CD8-positive, alpha-beta memory T cell (primary cell): Measurements from ENCODE around the gene SLC35E1. TPM values are rescaled to one million over a fixed set of nuclear protein-coding genes. Genes with fewer than 3 reads are reported as not detected.

Experiments
- CTCF ChIA-PET: fragments of 350-600 bp; sonication (Branson Sonifier 250); formaldehyde crosslinking; loops from one replicate; lab custom pipeline; 2021; ENCODE audit warnings: antibody characterized with exemption; lab: Charles Lee
- POLR2A ChIA-PET: fragments of 350-600 bp; sonication (Branson Sonifier 250); formaldehyde crosslinking; loops from one replicate; lab custom pipeline; 2021; ENCODE audit warnings: antibody characterized with exemption; lab: Charles Lee
- DNase-seq, 5 donors: peaks; one replicate each; pipeline versions ENCODE4 v3.0.0 to v3.0.0-alpha.2; 2020 to 2022; ENCODE audit warnings: mixed read lengths in 1 of 5
- H3K27ac ChIP-seq: one replicate; pipeline ENCODE4 v1.7.0; 2013; ENCODE audit warnings: low read depth, mild to moderate bottlenecking, low read length, moderate library complexity
- H3K27me3 ChIP-seq: 2 replicates; pipeline ENCODE4 v1.7.0; 2013; ENCODE audit warnings: low read length, mild to moderate bottlenecking; ENCODE audit not compliant: insufficient read depth, poor library complexity, severe bottlenecking
- H3K36me3 ChIP-seq: 2 replicates; pipeline ENCODE4 v1.7.0; 2013; ENCODE audit warnings: mild to moderate bottlenecking, low read length, moderate library complexity; ENCODE audit not compliant: insufficient read depth
- H3K4me1 ChIP-seq: 2 replicates; pipeline ENCODE4 v1.7.0; 2013; ENCODE audit warnings: mild to moderate bottlenecking, low read length, moderate library complexity; ENCODE audit not compliant: insufficient read depth
- H3K4me3 ChIP-seq: 2 replicates; pipeline ENCODE4 v1.7.0; 2013; ENCODE audit warnings: mild to moderate bottlenecking, low read length
- H3K9me3 ChIP-seq: 2 replicates; pipeline ENCODE4 v1.7.0; 2013; ENCODE audit warnings: mild to moderate bottlenecking, low read length
- H3K27ac Mint-ChIP-seq, 8 donors: one replicate each; pipeline ENCODE4 v1.8.0; 2020 to 2021; ENCODE audit warnings: mixed read lengths in 8 of 8, mild to moderate bottlenecking in 6 of 8, inconsistent platforms in 3 of 8, moderate library complexity in 3 of 8
- H3K27me3 Mint-ChIP-seq, 2 donors: one replicate each; pipeline ENCODE4 v1.8.0; 2020 to 2021; ENCODE audit warnings: mixed read lengths in 2 of 2, mild to moderate bottlenecking in 1 of 2, moderate library complexity in 1 of 2
- H3K36me3 Mint-ChIP-seq, 3 donors: one replicate each; pipeline ENCODE4 v1.8.0; 2020 to 2021; ENCODE audit warnings: mixed read lengths in 3 of 3, inconsistent platforms in 1 of 3, mild to moderate bottlenecking in 1 of 3
- H3K4me1 Mint-ChIP-seq, 3 donors: one replicate each; pipeline ENCODE4 v1.8.0; 2020 to 2021; ENCODE audit warnings: mixed read lengths in 3 of 3, inconsistent platforms in 1 of 3, mild to moderate bottlenecking in 1 of 3
- H3K4me3 Mint-ChIP-seq, 7 donors: one replicate each; pipeline ENCODE4 v1.8.0; 2020 to 2021; ENCODE audit warnings: mixed read lengths in 7 of 7, mild to moderate bottlenecking in 6 of 7, moderate library complexity in 4 of 7, inconsistent platforms in 2 of 7
- H3K9me3 Mint-ChIP-seq, 5 donors: one replicate each; pipeline ENCODE4 v1.8.0; 2020 to 2022; ENCODE audit warnings: mixed read lengths in 5 of 5, mild to moderate bottlenecking in 3 of 5, moderate library complexity in 2 of 5, inconsistent platforms in 1 of 5
- polyA plus RNA-seq: library from polyadenylated mRNA; unstranded; fragments of 300-500 nt; fragmentation: Illumina TruSeq; gene quantifications from one replicate; pipeline ENCODE4 v1.2.3, GENCODE V29; 2021
- total RNA-seq, 2 experiments: library from RNA; stranded (reverse); gene quantifications; one replicate each; pipeline ENCODE4 v1.2.3, GENCODE V29; 2021

The SLC35E1 gene
- total and polyA plus RNA-seq, 3 experiments from 2014 or later: 30.6 to 43.8 (median 41.9) TPM

- peaks cover 0 to 60% (median 10%) of the 10 kb centered on the region in 3 donors for H3K36me3 Mint-ChIP-seq
- POLR2A ChIA-PET: no interaction called here
- no peak overlapping the region for H3K4me3 ChIP-seq
- peaks cover 0 to 2% of the 10 kb centered on the region in 2 donors for H3K27me3 Mint-ChIP-seq
- peak overlapping the region in 2 of 7 donors; percentile 39 to 51 for H3K4me3 Mint-ChIP-seq
- no peak overlapping the region for H3K27ac ChIP-seq
- H3K27ac Mint-ChIP-seq: peak overlapping the region in 3 of 8 donors; percentile 42 to 74 (median 74)
- DNase-seq: no peak
- peaks cover 42% of the 10 kb centered on the region for H3K4me1 ChIP-seq
- no peaks in the 10 kb centered on the region for H3K9me3 ChIP-seq
- CTCF ChIA-PET: interaction anchor here (0.9 to 1.2 kb wide), 2 partner anchors 10 to 28 kb away, joined by 3 read pairs; no protein-coding TSS in a partner anchor
- no peaks in the 10 kb centered on the region for H3K27me3 ChIP-seq
- no peaks in the 10 kb centered on the region for H3K9me3 Mint-ChIP-seq
- peaks cover 15% of the 10 kb centered on the region for H3K36me3 ChIP-seq
- peaks cover 39 to 73% (median 50%) of the 10 kb centered on the region in 3 donors for H3K4me1 Mint-ChIP-seq
Measured at GRCh38 chr19:16577531-16577985, 5.3 kb upstream of the SLC35E1 start.

DNA sequence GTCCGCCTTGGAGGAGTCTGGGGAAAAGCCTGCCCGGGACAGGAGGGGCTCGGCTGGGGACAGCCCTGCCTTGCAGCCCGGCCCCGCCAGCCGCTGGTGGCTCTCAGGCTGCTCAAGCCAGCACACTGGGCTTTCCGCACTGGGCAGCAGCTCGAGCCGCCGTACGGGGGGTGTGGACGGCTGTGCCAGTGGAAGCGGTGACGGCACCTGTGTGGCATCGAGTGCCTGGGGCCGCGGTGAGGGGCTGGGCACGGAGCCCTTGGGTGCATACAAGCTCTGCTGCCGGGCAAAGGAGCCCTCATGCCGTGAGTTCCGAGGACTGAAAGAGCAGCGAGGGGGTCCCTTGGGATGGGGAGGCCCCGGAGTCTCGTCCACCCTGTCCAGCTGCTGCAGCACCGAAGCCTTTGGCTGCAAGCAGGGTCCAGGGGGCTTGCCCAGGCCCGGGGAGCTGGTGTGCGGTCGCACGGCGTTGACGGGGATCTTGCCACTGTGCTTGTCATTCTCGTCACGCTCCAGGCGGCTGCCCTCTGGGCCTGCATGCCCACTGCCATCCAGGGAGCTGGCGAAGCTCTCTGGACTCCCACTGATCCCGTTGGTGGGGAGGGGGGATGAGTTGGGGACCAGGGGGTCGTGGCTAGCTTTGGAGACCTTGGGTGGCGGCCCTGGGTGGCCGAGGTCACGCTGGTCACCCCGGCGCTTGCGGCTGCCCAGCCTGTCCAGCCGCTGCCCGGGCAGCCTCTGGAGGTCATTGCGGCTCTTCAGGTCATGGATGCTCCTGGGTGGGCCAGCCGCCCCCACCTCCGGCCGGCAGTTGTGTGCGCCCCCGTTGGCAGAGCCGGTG lies 4.7 kb upstream of the SLC35E1 start:
- Histone ChIP-seq H3K36me3 (peaks cover 15% of the 10 kb centered on the region), H3K9me3 (no peaks in the 10 kb centered on the region), H3K4me1 (peaks cover 35% of the 10 kb centered on the region), H3K27me3 (no peaks in the 10 kb centered on the region), H3K27ac (no peak overlapping the region), H3K4me3 (no peak overlapping the region)
- peaks cover 0 to 63% (median 10%) of the 10 kb centered on the region in 3 donors for H3K36me3 Mint-ChIP-seq
- H3K4me3 Mint-ChIP-seq: peak overlapping the region in 1 of 7 donors; percentile 84
- peaks cover 0 to 2% of the 10 kb centered on the region in 2 donors for H3K27me3 Mint-ChIP-seq
- peaks cover 41 to 70% (median 48%) of the 10 kb centered on the region in 3 donors for H3K4me1 Mint-ChIP-seq
- DNase-seq: no peak
- CTCF ChIA-PET: interaction anchor here (0.9 to 1.2 kb wide), 2 partner anchors 11 to 29 kb away, joined by 3 read pairs; no protein-coding TSS in a partner anchor
- POLR2A ChIA-PET: no interaction called here
- H3K27ac Mint-ChIP-seq: peak overlapping the region in 2 of 8 donors; percentile 74 to 91
- no peaks in the 10 kb centered on the region for H3K9me3 Mint-ChIP-seq

- peaks cover 0 to 63% (median 10%) of the 10 kb centered on the region in 3 donors for H3K36me3 Mint-ChIP-seq
- peak overlapping the region in 3 of 7 donors; percentile 2 to 84 (median 35) for H3K4me3 Mint-ChIP-seq
- POLR2A ChIA-PET: no interaction called here
- DNase-seq: no peak
- H3K4me1 Mint-ChIP-seq: peaks cover 47 to 72% (median 50%) of the 10 kb centered on the region in 3 donors
- Histone ChIP-seq H3K27me3 (no peaks in the 10 kb centered on the region), H3K27ac (no peak overlapping the region), H3K4me1 (peaks cover 34% of the 10 kb centered on the region), H3K9me3 (no peaks in the 10 kb centered on the region), H3K36me3 (peaks cover 15% of the 10 kb centered on the region), H3K4me3 (no peak overlapping the region)
- H3K27me3 Mint-ChIP-seq: peaks cover 0 to 2% of the 10 kb centered on the region in 2 donors
- peak overlapping the region in 1 of 8 donors; percentile 91 for H3K27ac Mint-ChIP-seq
- no peaks in the 10 kb centered on the region for H3K9me3 Mint-ChIP-seq
- CTCF ChIA-PET: interaction anchor here (1.2 kb wide), 1 partner anchor 12 kb away, joined by 3 read pairs; no protein-coding TSS in a partner anchor
Measured at GRCh38 chr19:16575861-16576689, 3.9 kb upstream of the SLC35E1 start.

DNA sequence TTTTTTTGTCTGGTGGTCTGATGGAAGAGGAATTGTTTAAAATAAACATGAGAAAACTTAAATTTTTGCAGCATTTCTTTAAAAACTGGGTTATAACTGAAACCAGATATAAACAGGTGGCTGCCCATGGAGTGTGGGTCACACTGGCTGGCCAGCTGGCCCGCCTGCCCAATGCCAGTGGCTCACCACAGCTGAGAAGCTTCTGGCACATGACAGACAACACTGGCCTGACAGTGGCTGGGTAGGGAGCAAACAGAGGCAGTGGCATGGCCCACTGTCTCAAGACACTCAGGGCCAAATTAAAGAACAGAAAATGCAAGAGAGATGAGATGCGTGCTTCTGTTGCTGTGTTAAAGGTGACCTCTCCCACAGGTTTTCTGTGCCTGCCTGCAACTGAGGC lies 3.1 kb upstream of the SLC35E1 start:
- Mint-ChIP-seq H3K27me3 (peaks cover 0 to 2% of the 10 kb centered on the region in 2 donors), H3K4me1 (peaks cover 51 to 72% (median 53%) of the 10 kb centered on the region in 3 donors), H3K36me3 (peaks cover 0 to 62% (median 10%) of the 10 kb centered on the region in 3 donors), H3K27ac (peak overlapping the region in 5 of 8 donors; percentile 16 to 91 (median 73)), H3K4me3 (peak overlapping the region in 4 of 7 donors; percentile 8 to 68 (median 20)), H3K9me3 (no peaks in the 10 kb centered on the region)
- H3K27me3 ChIP-seq: no peaks in the 10 kb centered on the region
- no peak overlapping the region for H3K4me3 ChIP-seq
- ChIA-PET POLR2A (no interaction called here), CTCF (no interaction called here)
- peaks cover 17% of the 10 kb centered on the region for H3K36me3 ChIP-seq
- no peaks in the 10 kb centered on the region for H3K9me3 ChIP-seq
- no peak for DNase-seq
- peaks cover 40% of the 10 kb centered on the region for H3K4me1 ChIP-seq
- H3K27ac ChIP-seq: no peak overlapping the region

- Mint-ChIP-seq H3K4me1 (peaks cover 48 to 70% (median 50%) of the 10 kb centered on the region in 3 donors), H3K27ac (peak overlapping the region; percentile 48 to 100 (median 98)), H3K36me3 (peaks cover 0 to 61% (median 11%) of the 10 kb centered on the region in 3 donors), H3K4me3 (peak overlapping the region; percentile 90 to 99 (median 96)), H3K9me3 (no peaks in the 10 kb centered on the region), H3K27me3 (peaks cover 0 to 2% of the 10 kb centered on the region in 2 donors)
- DNase-seq: no peak
- POLR2A ChIA-PET: interaction anchor here (1.3 to 2.8 kb wide), 2 partner anchors 10 to 14 kb away, joined by 6 to 11 read pairs; no protein-coding TSS in a partner anchor
- Histone ChIP-seq H3K4me1 (peaks cover 48% of the 10 kb centered on the region), H3K27me3 (no peaks in the 10 kb centered on the region), H3K4me3 (peak overlapping the region; percentile 2), H3K27ac (peak overlapping the region; percentile 94), H3K9me3 (no peaks in the 10 kb centered on the region), H3K36me3 (peaks cover 16% of the 10 kb centered on the region)
- CTCF ChIA-PET: interaction anchor here (1.1 to 2.3 kb wide), 4 partner anchors 10 to 55 kb away, joined by 3 to 9 read pairs (median 4); no protein-coding TSS in a partner anchor
Measured at GRCh38 chr19:16573925-16574324, 1.7 kb upstream of the SLC35E1 start.

DNA sequence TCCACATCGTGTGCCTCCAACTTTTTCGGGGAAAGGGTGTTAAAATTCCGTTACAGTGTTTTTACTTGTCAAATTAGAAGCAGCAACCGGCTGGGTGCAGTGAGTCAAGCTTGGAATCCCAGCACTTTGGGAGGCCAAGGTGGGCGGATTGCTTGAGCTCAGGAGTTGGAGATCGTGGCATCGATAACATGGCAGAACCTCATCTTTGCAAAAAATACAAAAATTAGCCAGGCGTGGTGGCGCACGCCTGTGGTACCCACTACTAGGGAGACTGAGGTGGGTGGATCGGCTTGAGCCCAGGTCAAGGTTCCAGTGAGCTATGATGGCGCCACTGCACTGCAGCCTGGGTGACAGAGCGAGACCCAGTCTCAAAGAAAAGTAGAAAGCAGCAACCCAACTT lies 1.1 kb upstream of the SLC35E1 start:
- Mint-ChIP-seq H3K4me3 (peak overlapping the region; percentile 90 to 99 (median 96)), H3K9me3 (no peaks in the 10 kb centered on the region), H3K4me1 (peaks cover 47 to 66% (median 48%) of the 10 kb centered on the region in 3 donors), H3K27ac (peak overlapping the region; percentile 91 to 100 (median 100)), H3K27me3 (no peaks in the 10 kb centered on the region), H3K36me3 (peaks cover 0 to 60% (median 8%) of the 10 kb centered on the region in 3 donors)
- Histone ChIP-seq H3K36me3 (peaks cover 13% of the 10 kb centered on the region), H3K27ac (peak overlapping the region; percentile 94), H3K27me3 (no peaks in the 10 kb centered on the region), H3K4me1 (peaks cover 48% of the 10 kb centered on the region), H3K9me3 (no peaks in the 10 kb centered on the region), H3K4me3 (peak overlapping the region; percentile 92)
- ChIA-PET CTCF (interaction anchor here (1.1 to 2.3 kb wide), 5 partner anchors 9 to 56 kb away, joined by 3 to 9 read pairs (median 3); no protein-coding TSS in a partner anchor), POLR2A (interaction anchor here (1.3 to 2.8 kb wide), 4 partner anchors 11 to 54 kb away, joined by 6 to 15 read pairs (median 8); partner anchors contain the start of gene MED26)
- DNase-seq: no peak

- ChIA-PET CTCF (interaction anchor here (1.0 kb wide), 1 partner anchor 10 kb away, joined by 3 read pairs; no protein-coding TSS in a partner anchor), POLR2A (interaction anchor here (0.6 to 2.8 kb wide), 5 partner anchors 12 to 56 kb away, joined by 3 to 15 read pairs (median 11); partner anchors contain the start of gene MED26)
- no peaks in the 10 kb centered on the region for H3K9me3 ChIP-seq
- H3K4me1 Mint-ChIP-seq: peaks cover 47 to 70% (median 56%) of the 10 kb centered on the region in 3 donors
- H3K9me3 Mint-ChIP-seq: no peaks in the 10 kb centered on the region
- peaks cover 5% of the 10 kb centered on the region for H3K36me3 ChIP-seq
- no peaks in the 10 kb centered on the region for H3K27me3 Mint-ChIP-seq
- DNase-seq: peak in 2 of 5 donors; percentile 23 to 64
- peak overlapping the region in 7 of 8 donors; percentile 63 to 99 (median 89) for H3K27ac Mint-ChIP-seq
- H3K27me3 ChIP-seq: no peaks in the 10 kb centered on the region
- H3K27ac ChIP-seq: peak overlapping the region; percentile 85
- H3K36me3 Mint-ChIP-seq: peaks cover 0 to 60% (median 10%) of the 10 kb centered on the region in 3 donors
- H3K4me1 ChIP-seq: peaks cover 56% of the 10 kb centered on the region
- peak overlapping the region; percentile 72 for H3K4me3 ChIP-seq
- peak overlapping the region; percentile 76 to 91 (median 83) for H3K4me3 Mint-ChIP-seq
Measured at GRCh38 chr19:16571822-16572331, 338 bp downstream of the SLC35E1 start.
